Measurements from ENCODE around the gene MYO5C.

DNA sequence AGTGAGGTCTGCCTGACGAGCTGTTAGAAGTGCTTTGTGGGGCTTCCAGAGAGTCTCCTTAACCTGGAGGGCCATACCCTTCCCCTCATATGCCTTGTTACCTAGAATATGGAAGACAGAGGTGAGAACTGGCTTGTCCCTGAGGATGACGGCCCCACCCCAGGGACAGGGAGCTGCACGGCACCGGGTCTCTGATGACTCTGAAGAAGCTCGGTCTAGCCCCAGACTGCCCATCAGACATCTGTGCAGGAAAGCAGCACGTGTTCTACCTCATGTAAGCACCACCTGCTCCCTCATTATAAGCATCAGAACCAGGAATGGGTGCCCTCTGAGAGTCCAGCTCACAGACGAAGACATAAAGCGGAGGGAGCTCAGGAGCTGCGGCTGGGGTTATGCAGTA is 18.0 kb downstream of the MYO5C start:
- TF ChIP-seq, protein P1, sequence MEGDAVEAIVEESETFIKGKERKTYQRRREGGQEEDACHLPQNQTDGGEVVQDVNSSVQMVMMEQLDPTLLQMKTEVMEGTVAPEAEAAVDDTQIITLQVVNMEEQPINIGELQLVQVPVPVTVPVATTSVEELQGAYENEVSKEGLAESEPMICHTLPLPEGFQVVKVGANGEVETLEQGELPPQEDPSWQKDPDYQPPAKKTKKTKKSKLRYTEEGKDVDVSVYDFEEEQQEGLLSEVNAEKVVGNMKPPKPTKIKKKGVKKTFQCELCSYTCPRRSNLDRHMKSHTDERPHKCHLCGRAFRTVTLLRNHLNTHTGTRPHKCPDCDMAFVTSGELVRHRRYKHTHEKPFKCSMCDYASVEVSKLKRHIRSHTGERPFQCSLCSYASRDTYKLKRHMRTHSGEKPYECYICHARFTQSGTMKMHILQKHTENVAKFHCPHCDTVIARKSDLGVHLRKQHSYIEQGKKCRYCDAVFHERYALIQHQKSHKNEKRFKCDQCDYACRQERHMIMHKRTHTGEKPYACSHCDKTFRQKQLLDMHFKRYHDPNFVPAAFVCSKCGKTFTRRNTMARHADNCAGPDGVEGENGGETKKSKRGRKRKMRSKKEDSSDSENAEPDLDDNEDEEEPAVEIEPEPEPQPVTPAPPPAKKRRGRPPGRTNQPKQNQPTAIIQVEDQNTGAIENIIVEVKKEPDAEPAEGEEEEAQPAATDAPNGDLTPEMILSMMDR (IDR thresholded peaks at IDR 0.05; ENCODE audit: insufficient read depth, low read depth, low read length) = no peak
- TF ChIP-seq EZH2 (IDR thresholded peaks at IDR 0.05; ENCODE audit: insufficient read depth, low read length) = no peak

Data from astrocyte (in vitro differentiated cells and primary cell).